HG03280 (cell line): ENCODE results near the gene INSIG1.

Experiments used
- ATAC-seq: cut with Tn5 transposase; IDR thresholded peaks from one replicate; pipeline ENCODE4 v1.9.1; 2021; ENCODE audit warnings: mild to moderate bottlenecking, moderate library complexity; ENCODE audit not compliant: unreplicated experiment

Gene INSIG1

DNA sequence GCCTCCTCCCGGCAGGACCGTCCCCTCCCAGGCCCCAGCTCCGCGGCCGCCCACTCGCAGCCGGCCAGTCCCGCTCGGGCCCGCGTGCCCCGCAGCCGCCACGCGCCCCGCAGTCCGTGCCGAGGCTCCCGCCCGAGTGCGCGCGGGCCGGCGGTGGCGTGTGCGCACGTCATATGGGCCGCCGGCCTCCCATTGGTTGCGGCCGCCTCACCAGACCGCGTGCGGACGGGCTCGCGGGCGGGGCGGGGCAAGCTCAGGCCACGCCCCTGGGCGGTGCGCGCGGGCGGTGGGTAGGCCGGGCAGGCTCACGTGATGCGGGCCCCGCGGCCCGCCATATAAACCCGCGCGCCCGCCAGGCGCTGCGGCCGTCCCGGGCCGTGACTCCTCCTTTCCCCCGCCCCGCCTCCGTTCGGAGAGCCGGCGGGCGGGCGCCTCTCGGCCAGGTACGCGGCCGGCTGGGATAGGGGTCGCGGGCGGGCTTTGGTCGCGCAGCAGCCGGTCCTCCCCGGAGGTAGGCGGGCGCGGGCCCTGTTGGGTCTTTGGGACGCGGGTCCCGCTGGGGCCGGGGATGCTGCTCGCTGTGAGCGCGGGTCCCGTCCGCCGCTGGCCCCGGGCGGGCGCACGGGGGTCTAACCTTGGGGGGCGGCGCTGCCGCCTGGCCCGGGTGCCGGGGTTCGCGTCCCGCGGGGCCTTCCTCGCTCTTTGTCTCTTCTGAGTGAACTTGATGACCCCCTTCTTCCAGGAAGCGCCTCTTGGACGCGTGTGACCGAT lies at the start of gene INSIG1:
INSIG1 (plus strand) TSS at position 362 of the 771 bp plus-strand sequence; CDS start at position 770, 408 bp downstream.
- ATAC-seq, result peak; percentile 67

- no peak for ATAC-seq
Observed at GRCh38 chr7:155248366-155248756, 49.3 kb upstream of the INSIG1 start.

DNA sequence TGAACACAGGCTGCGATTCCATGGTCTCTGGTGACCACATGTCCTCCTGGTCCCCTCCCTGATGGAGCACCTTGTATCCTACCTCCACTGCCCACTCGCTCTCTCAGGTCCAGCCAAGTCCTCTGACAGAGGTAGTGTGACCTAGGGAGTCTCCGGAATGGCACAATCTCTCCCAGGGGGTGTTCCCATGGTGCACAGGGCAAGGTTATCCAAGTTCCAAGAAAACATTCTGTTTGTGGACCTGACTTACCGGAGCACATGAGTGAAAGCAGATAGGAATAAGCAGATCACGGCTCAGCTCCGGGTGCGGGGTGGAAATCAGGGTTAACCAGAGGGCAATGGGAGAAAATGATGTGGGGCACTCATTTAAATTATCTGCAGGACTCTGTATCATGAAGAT lies 45.8 kb upstream of the INSIG1 start:
- ATAC-seq, result no peak

DNA sequence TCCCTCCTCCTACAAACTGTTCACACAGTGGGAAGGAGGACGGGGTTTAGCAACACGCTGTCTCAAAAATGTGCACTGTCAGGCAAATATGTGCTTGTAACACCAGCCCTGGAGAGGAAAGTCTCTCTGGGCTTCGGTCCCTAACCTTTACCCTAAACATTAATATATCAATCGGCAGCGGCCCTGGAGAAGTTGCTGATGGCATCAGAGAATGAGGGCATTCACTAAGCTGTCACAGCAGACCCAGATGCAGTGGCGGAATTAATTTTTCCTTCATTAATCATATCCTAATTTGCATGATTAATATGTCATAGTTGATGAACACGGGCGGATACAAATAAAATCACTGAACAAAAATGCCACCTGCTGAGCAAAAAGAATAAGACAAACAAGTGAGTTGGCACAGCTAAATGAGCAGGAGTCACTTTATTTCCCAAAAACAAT lies 45.2 kb upstream of the INSIG1 start:
- ATAC-seq, result no peak

DNA sequence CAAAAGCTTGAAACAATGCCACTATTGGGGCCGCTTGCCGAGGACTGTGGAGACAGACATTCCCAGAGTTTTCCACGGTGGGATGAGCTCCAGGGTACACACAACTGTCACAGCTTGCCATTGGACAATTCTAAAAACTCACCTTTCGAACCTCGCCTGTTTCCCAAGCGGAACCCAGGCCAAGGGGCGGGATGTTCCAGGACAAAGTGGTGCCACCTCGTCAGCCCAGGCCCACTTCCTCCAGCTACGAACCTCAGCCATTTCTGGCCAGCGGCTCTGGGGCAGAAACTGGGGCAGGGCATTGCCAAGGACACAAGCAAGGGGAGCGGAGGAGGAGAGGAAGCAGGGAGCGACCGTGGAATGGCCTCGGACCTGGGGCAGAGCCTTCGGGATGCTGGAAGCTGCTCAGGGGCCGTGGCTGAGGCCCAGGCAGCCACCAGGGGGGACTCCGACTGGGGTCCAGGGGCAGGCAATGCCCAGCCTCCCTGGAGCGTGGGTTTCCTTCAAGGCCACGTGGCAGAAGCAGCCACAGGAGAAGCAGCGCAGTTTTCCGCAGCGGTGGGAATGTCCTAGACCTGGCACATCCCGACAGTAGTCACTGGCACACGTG lies 44.7 kb upstream of the INSIG1 start:
- ATAC-seq, result no peak

- ATAC-seq, result no peak
Observed at GRCh38 chr7:155254018-155254417, 43.7 kb upstream of the INSIG1 start.

DNA sequence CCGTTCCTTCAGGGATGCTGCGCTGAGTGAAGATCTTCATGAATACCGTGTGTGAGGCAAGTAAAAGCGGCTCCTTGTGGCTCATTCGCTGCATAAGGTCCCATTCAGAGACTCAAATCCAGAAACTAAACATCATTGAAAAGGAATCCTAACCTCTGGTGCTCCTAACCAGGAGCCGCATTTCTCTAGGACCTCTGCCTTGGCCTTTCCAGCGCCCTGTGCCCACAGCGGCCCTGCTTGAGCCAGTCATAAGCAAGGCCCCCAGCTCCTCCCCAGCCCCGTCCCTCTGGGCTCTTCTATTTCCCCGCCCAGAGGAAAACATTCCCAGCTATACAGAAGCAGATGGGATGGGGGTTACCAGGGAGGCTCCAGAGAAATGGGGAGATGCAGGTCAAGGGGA lies 42.6 kb upstream of the INSIG1 start:
- no peak for ATAC-seq

GRCh38 chr7:155255621-155256020 lies 42.1 kb upstream of the INSIG1 start:
- no peak for ATAC-seq

DNA sequence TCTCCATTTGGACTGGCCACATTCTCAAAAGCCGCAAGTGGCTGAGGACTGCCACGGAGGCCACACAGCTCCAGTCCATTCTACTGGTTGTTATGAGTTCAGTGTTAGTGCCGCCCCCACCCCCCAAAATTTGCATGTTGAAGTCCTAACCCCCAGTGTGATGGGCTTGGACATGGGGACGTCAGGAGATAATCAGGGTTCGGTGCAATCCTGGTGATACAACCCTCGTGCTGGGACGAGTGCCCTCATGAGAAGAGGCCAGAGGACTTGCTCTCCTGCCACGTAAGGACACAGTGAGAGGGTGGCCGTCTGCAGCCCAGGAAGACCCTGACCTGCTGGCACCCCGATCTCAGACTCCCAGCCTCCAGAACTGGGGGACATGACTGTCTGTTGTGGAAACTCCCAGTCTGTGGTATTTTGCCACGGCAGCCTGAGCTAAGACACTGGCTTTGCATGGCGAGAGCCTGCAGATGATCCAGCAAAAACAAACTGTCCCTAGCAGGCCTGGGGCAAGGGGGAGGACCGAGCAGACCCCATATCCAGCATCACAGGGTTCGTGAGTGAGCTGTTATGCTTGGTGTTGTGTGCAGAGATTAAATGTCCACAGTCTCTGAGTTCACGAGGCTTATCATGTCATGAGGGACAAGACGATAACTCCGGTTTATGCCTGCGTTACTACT lies 41.5 kb upstream of the INSIG1 start:
- ATAC-seq, result no peak

GRCh38 chr7:155256761-155257481 lies 40.8 kb upstream of the INSIG1 start:
- no peak for ATAC-seq

DNA sequence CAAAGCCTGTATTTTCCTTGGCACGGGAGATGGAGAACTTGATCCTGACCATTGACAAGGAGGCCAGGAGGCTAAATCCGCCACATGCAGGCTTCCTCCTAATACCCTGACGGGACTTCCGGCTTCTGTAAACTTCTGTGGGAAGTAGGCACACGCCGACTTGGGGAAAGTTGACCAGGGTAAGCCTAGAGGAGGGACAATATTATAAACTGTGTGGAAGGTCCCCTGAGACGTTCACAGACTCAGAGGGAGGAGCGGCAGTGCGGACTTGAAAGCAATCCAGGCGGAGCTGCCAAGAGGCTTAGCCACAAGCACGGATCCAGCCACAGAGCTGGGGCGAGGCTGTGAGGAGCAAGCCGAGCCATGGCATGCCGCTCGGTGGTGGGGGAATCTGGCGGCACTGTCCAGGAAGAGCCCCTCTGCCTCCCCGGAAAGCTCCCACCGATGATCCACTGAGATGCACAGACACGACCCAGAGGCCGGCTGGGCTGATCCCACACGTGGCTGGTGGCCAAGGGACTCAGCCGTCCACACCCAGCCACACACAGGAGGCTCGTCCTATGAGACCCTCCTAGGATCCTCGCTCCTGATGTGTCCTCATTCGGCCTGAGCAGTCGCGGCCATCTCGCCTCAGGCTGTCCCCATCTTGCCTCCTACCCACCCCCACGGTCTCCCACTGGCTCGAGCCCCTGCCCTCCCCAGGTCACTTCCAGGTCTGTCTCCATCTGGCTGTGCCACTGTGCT lies 40.0 kb upstream of the INSIG1 start:
- ATAC-seq, result no peak

DNA sequence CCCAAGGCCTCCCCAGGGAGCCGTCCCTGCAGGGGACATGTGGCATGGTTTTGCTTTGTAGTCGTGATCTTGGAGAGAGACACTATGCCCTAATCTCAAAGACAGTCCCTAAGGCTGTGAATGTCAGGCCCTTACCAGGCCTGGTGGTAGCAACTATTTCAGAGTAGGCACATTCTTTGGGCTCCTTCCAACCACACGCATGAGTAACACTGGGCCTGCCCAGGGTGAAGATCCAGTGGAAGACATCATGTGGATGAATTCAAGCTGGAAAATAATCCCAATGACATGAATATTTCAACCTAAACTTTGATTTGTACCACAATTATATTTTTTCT lies 39.5 kb upstream of the INSIG1 start:
- no peak for ATAC-seq

DNA sequence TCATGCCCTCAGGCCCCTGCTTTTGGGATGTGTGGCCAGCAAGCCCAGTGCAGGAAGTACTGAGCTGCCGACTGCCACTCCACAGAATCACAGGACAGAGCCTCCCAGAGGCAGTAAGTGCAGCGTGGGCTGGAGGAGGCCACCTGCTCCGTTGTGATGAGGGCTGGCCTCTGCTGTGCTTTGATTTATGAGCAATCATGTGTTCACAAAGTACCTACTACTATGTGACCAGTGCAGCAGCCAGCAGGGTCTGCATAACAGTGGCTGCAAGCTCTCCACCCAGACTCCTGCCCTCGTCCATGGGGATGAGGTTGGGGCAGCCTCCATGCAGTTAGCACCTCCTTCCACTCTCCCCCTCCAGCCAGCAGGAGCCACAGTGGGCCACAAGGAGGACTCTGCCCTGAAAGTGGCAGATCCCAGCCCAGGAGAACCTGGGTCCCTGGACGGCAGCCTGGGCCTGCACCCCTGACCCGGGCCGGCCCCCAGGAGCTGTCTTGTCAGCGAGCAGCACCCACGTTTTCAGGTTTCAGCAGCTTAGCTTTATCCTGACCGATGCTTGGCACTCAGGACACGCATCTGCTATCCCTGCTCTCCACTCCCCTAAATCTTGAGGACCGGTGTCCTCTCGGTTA lies 37.7 kb upstream of the INSIG1 start:
- no peak for ATAC-seq

DNA sequence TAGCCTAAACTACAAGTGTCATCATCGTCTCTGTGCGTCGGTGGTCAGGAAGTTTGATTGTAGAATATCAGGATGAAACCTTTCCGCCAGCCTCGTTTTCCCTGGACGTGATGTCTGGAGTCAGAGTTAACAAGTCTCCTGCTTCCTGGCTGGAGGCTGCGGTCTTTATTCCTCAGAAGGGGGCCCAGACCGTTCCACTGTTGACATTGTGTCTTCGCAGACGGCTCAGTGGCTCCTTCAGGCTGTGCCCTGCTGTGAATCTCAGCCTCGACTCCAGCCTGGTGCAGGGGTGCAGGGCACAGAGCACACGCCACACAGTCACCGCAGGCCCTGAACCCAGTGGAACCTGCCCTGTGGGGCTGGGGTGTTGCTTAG lies 37.2 kb upstream of the INSIG1 start:
- no peak for ATAC-seq

GRCh38 chr7:155261031-155261985 lies 36.4 kb upstream of the INSIG1 start:
- no peak for ATAC-seq

DNA sequence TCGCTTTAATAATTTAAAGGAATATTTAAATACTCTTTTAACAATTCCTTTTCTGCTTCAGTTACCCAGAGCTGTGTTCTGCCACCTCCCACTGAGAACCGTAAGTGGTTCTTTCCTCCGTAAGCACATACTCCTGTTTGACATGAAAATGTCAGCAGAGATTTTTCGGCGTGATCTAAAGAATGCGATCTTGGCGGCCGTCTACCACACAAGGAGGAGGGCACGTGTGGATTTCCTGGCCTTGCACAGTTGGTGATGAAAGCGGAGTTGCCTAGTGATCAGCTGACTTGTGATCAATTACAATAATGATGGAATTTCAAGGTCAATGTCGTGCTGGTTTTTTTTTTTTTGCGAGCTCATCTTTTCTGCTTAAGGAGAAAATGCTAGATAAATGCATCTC lies 35.6 kb upstream of the INSIG1 start:
- ATAC-seq, result no peak

DNA sequence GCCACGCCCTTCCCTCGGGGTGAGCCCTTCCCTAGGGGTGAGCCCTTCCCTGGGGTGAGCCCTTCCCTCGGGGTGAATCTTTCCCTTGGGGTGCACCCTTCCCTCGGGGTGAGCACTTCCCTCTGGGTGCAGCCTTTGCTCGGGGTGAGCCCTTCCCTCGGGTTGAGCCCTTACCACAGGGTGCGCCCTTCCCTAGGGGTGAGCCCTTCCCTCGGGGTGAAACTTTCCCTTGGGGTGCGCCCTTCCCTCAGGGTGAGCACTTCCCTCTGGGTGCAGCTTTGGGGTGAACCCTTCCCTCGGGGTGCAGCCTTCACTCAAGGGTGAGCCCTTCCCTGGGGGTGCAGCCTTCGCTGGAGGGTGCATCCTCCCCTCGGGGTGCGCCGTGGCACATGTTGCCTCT lies 34.6 kb upstream of the INSIG1 start:
- ATAC-seq, result no peak

GRCh38 chr7:155263581-155264143 lies 34.0 kb upstream of the INSIG1 start:
- ATAC-seq, result no peak

- no peak for ATAC-seq
Observed at GRCh38 chr7:155265144-155265543, 32.5 kb upstream of the INSIG1 start.
